ENCODE data around the gene TCF20.

Gene TCF20

GRCh38 chr22:42256220-42256619 is 14.2 kb downstream of the TCF20 start:
- Histone ChIP-seq H3F3A (ENCODE audit: low read depth) (no peaks in the 10 kb centered on the region), H2AFZ (ENCODE audit: low read length) (no peak overlapping the region), H3K27me3 (ENCODE audit: insufficient read depth, low read length, poor library complexity, severe bottlenecking) (no peaks in the 10 kb centered on the region), H3K9ac (ENCODE audit: low read depth, low read length, poor library complexity, severe bottlenecking) (no peak overlapping the region), H3K9me3 (ENCODE audit: insufficient read depth, low read depth, low read length) (no peaks in the 10 kb centered on the region), H3K9me2 (replicated peaks; ENCODE audit: low read depth, low read length) (no peaks in the 10 kb centered on the region), H3K4me2 (ENCODE audit: low read depth, low read length, poor library complexity, severe bottlenecking) (no peak overlapping the region), H3K36me3 (ENCODE audit: insufficient read depth, low read length) (peaks cover 6% of the 10 kb centered on the region; the same call in 1 of the 2 replicates), H3K4me1 (ENCODE audit: insufficient read depth, low read length, poor library complexity, severe bottlenecking) (peaks cover 17% of the 10 kb centered on the region), H3K4me3 (ENCODE audit: low read length, poor library complexity, severe bottlenecking) (no peak overlapping the region), H3K79me2 (ENCODE audit: insufficient read depth, low read length) (peaks cover 94% of the 10 kb centered on the region), H4K20me1 (ENCODE audit: insufficient read depth, low read length, poor library complexity, severe bottlenecking) (peaks cover 88% of the 10 kb centered on the region)
- TF ChIP-seq CTCF (conservative IDR thresholded peaks at IDR 0.05; ENCODE audit: low read length) = no peak
- no peak for TF ChIP-seq EZH2phosphoT487 (IDR thresholded peaks at IDR 0.05; ENCODE audit: borderline replicate concordance)

DNA sequence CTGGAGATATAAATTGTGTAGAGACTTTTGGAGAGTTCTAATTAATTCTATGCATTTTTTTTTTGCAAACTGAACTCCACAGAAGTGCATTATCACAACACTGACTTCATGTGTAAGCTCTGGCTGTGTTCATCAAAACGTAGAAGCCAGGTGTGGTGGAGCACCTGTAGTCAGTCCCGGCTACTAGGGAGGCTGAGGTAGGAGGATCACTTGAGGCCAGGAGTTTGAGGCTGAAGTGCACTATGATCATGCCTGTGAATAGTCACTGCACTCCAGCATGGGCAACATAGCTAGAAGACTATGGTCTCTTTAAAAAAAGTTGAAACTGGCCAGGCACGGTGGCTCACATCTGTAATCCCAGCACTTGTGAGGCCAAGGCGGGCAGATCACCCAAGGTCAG is 20.6 kb downstream of the TCF20 start:
- TF ChIP-seq EZH2phosphoT487 (IDR thresholded peaks at IDR 0.05; ENCODE audit: borderline replicate concordance) (no peak), CTCF (conservative IDR thresholded peaks at IDR 0.05; ENCODE audit: low read length) (no peak)
- no peak overlapping the region for H3K4me3 ChIP-seq (ENCODE audit: low read length, poor library complexity, severe bottlenecking)
- no peaks in the 10 kb centered on the region for H3F3A ChIP-seq (ENCODE audit: low read depth)
- peaks cover 62% of the 10 kb centered on the region for H4K20me1 ChIP-seq (ENCODE audit: insufficient read depth, low read length, poor library complexity, severe bottlenecking)
- H2AFZ ChIP-seq (ENCODE audit: low read length) = no peak overlapping the region
- no peaks in the 10 kb centered on the region for H3K4me1 ChIP-seq (ENCODE audit: insufficient read depth, low read length, poor library complexity, severe bottlenecking)
- H3K27me3 ChIP-seq (ENCODE audit: insufficient read depth, low read length, poor library complexity, severe bottlenecking) = no peaks in the 10 kb centered on the region
- no peak overlapping the region for H3K9ac ChIP-seq (ENCODE audit: low read depth, low read length, poor library complexity, severe bottlenecking)
- H3K36me3 ChIP-seq (ENCODE audit: insufficient read depth, low read length) = peaks cover 10% of the 10 kb centered on the region; the same call in 1 of the 2 replicates
- no peak overlapping the region for H3K4me2 ChIP-seq (ENCODE audit: low read depth, low read length, poor library complexity, severe bottlenecking)
- no peaks in the 10 kb centered on the region for H3K9me3 ChIP-seq (ENCODE audit: insufficient read depth, low read depth, low read length)
- peaks cover 95% of the 10 kb centered on the region for H3K79me2 ChIP-seq (ENCODE audit: insufficient read depth, low read length)
- no peaks in the 10 kb centered on the region for H3K9me2 ChIP-seq (replicated peaks; ENCODE audit: low read depth, low read length)

- TF ChIP-seq CTCF (conservative IDR thresholded peaks at IDR 0.05; ENCODE audit: low read length) (no peak), EZH2phosphoT487 (IDR thresholded peaks at IDR 0.05; ENCODE audit: borderline replicate concordance) (no peak)
- no peaks in the 10 kb centered on the region for H3F3A ChIP-seq (ENCODE audit: low read depth)
- peaks cover 95% of the 10 kb centered on the region for H3K79me2 ChIP-seq (ENCODE audit: insufficient read depth, low read length)
- no peaks in the 10 kb centered on the region for H3K4me1 ChIP-seq (ENCODE audit: insufficient read depth, low read length, poor library complexity, severe bottlenecking)
- no peak overlapping the region for H3K4me3 ChIP-seq (ENCODE audit: low read length, poor library complexity, severe bottlenecking)
- H3K36me3 ChIP-seq (ENCODE audit: insufficient read depth, low read length) = peaks cover 8% of the 10 kb centered on the region; the same call in 1 of the 2 replicates
- H3K4me2 ChIP-seq (ENCODE audit: low read depth, low read length, poor library complexity, severe bottlenecking) = no peak overlapping the region
- H3K9me2 ChIP-seq (replicated peaks; ENCODE audit: low read depth, low read length) = no peaks in the 10 kb centered on the region
- H4K20me1 ChIP-seq (ENCODE audit: insufficient read depth, low read length, poor library complexity, severe bottlenecking) = peaks cover 59% of the 10 kb centered on the region
- no peak overlapping the region for H2AFZ ChIP-seq (ENCODE audit: low read length)
- no peaks in the 10 kb centered on the region for H3K27me3 ChIP-seq (ENCODE audit: insufficient read depth, low read length, poor library complexity, severe bottlenecking)
- no peaks in the 10 kb centered on the region for H3K9me3 ChIP-seq (ENCODE audit: insufficient read depth, low read depth, low read length)
- no peak overlapping the region for H3K9ac ChIP-seq (ENCODE audit: low read depth, low read length, poor library complexity, severe bottlenecking)
Observed at GRCh38 chr22:42248995-42249394, 21.5 kb downstream of the TCF20 start.

All from Loucy (cell line).